Measurements from ENCODE around the gene AAMP. TPM values are rescaled to one million over a fixed set of nuclear protein-coding genes. Genes with fewer than 3 reads are reported as not detected.

The AAMP gene
- total RNA-seq, 1 donor from 2014 or later, result 48.4 TPM

- intact Hi-C loops (cut with DNase I), result no loop called here
- ATAC-seq (ENCODE audit: poor library complexity) (no peak), DNase-seq (no peak)
Measured at GRCh38 chr2:218263817-218264641, 5.9 kb downstream of the AAMP start.

GRCh38 chr2:218262631-218263586 lies 7.0 kb downstream of the AAMP start:
- ATAC-seq (ENCODE audit: poor library complexity), result no peak
- intact Hi-C loops (cut with DNase I), result no loop called here
- DNase-seq, result peak; percentile 58

DNA sequence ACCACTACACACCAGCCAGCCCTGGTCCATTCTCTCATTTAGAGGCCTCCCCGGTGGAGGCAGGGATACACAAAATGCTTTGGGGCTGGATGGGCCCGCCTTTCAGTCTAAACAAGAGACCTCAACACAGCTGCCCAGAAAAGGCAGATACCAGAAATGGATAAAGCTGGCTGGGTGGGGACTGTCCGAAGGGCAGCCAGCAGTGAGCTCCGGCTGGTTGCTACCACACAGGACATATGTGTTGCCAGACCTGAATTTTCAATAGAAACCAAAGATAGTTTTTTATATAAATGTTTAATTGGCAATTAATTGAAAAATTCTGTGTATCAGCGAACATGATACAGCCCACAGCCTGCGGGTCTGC lies 7.7 kb downstream of the AAMP start:
- no peak for ATAC-seq (ENCODE audit: poor library complexity)
- DNase-seq, result no peak
- intact Hi-C loops (cut with DNase I), result no loop called here

GRCh38 chr2:218261423-218262236 lies 8.3 kb downstream of the AAMP start:
- ATAC-seq (ENCODE audit: poor library complexity) (no peak), DNase-seq (no peak)
- intact Hi-C loops (cut with DNase I), result no loop called here

GRCh38 chr2:218260742-218261422 lies 9.1 kb downstream of the AAMP start, which contains the start of gene GPBAR1:
Gene GPBAR1 (plus strand): TSS chr2:218261015. CDS start chr2:218262725, 1,710 bp downstream.
- DNase-seq (peak; percentile 74), ATAC-seq (ENCODE audit: poor library complexity) (peak; percentile 34)
- intact Hi-C loops (cut with DNase I), result no loop called here

DNA sequence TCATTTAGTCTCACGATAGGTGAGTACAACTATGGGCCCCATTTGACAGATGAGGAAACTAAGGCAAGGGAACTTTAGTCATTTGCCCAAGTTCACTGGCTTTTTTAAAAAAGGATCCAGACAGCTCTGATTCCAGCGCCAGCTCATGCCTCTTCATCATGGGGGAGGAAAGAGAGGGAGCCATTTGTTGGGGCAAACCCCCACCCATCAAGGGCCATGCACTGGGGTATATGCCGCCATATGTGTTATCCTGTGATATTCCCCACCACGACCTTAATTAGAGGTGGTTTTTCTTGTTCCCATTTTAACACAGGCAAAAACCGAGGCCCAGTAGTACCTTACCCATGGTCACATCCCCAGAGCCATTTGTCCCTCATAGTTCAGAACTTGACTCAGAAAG lies 9.8 kb downstream of the AAMP start:
- no peak for DNase-seq
- no peak for ATAC-seq (ENCODE audit: poor library complexity)
- intact Hi-C loops (cut with DNase I), result no loop called here

GRCh38 chr2:218259099-218259961 lies 10.6 kb downstream of the AAMP start:
- DNase-seq (peak; percentile 84), ATAC-seq (ENCODE audit: poor library complexity) (peak; percentile 70)
- intact Hi-C loops (cut with DNase I), result loop anchor here (5.0 kb wide), 1 partner anchor 37 kb away; no protein-coding TSS in a partner anchor

GRCh38 chr2:218257390-218257981 lies 12.5 kb downstream of the AAMP start:
- intact Hi-C loops (cut with DNase I), result loop anchor here (5.0 kb wide), 1 partner anchor 35 kb away; no protein-coding TSS in a partner anchor
- ATAC-seq (ENCODE audit: poor library complexity) (peak; percentile 3), DNase-seq (no peak)

GRCh38 chr2:218256612-218257350 lies 13.2 kb downstream of the AAMP start:
- DNase-seq (no peak), ATAC-seq (ENCODE audit: poor library complexity) (no peak)
- intact Hi-C loops (cut with DNase I), result loop anchor here (5.0 kb wide), 1 partner anchor 34 kb away; no protein-coding TSS in a partner anchor

DNA sequence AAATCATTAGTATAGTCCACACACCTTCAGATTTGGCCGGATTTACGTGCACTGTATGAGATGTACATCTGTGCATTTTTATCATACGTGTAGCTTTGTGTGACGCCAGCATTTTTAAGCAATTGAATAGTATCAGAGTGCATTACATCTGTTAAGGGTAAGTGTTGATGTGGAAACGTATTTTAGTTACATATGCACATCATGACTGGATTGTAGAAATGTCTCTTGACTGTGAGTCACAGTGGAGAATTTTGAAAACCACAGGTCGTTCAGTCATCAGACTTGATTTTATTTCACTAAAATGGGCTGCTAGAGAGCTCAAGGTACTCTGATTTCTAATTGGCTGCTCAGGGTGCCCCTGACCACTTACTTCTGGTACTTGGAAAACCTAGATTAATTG lies 14.5 kb downstream of the AAMP start:
- intact Hi-C loops (cut with DNase I), result loop anchor here (5.0 kb wide), 1 partner anchor 33 kb away; no protein-coding TSS in a partner anchor
- ATAC-seq (ENCODE audit: poor library complexity) (no peak), DNase-seq (no peak)

DNA sequence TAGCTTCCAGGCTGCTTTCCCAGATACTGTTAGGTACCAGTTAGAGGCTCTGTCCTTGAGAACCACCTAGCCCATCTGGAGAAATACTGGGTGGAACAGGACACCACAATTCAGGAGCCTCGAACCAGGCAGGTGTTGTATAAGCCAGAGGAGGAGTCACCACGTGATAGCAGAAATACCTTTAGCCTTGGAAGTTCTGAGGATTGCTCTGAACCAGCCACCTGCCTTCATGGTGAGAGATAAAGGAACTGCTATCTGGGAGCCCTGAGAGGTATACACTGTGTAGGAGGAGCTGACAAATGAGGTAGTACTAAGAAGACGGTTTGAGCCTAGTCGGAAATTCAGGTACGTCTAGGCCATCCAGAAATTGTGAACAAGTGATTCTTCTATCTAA lies 16.7 kb downstream of the AAMP start:
- DNase-seq (no peak), ATAC-seq (ENCODE audit: poor library complexity) (no peak)
- intact Hi-C loops (cut with DNase I), result no loop called here

DNA sequence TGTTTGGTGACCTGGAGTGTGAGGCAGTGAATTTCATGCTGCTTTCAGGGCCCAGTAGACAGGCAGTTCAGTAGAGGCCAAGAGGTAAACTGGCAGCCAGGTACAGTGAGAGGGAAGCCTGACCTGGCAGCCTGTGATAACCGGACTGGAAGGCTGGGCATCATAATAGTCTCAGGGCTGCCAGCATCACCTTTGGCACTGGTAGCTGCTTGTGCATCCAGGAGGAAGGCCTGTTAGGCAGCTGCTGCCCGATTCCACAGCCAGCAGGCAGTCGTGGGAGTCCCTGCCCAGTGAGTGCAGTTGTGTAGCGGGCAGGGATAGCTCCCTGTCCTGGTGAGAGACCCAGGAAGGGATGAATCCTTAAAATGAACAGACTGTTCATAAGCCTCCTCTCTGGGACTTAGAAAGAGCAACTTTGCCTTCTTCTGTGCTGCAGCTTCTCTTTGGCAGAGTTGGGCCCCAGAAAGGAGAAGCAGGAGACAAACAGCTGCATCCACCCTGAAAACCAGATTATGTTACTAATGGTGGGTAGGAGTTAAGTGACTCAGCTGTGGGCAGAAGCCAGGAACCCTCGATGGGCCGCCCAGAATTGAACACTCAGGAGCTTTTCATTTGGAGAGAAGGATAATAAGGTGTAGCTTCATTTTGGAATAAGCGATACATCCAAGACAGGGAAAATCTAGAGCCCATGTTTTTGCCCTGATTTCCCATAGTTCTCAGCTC lies 17.3 kb downstream of the AAMP start:
- DNase-seq (no peak), ATAC-seq (ENCODE audit: poor library complexity) (peak; percentile 34)
- intact Hi-C loops (cut with DNase I), result no loop called here

DNA sequence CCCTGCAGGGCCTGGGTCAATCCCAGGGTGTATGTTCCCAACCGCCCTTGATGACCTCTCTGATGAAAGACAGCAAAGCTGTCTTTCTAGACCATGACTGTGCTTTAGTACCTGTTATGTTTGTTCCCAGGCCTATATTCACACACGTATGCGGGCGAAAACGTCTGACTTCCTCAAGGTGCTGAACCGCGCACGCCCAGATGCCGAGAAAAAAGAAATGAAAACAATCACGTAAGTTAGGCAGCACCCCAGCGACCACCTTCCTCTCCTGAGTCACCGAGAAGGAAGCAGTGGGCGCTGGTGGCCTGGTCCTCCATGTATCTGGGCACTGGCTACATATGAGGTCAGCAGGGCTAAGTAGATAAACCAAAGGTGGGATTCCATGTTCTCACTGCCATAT lies 20.2 kb downstream of the AAMP start:
- DNase-seq (peak; percentile 22), ATAC-seq (ENCODE audit: poor library complexity) (no peak)
- intact Hi-C loops (cut with DNase I), result no loop called here

- ATAC-seq (ENCODE audit: poor library complexity) (peak; percentile 76), DNase-seq (peak; percentile 29)
- intact Hi-C loops (cut with DNase I), result no loop called here
Measured at GRCh38 chr2:218245214-218245613, 24.7 kb downstream of the AAMP start.

DNA sequence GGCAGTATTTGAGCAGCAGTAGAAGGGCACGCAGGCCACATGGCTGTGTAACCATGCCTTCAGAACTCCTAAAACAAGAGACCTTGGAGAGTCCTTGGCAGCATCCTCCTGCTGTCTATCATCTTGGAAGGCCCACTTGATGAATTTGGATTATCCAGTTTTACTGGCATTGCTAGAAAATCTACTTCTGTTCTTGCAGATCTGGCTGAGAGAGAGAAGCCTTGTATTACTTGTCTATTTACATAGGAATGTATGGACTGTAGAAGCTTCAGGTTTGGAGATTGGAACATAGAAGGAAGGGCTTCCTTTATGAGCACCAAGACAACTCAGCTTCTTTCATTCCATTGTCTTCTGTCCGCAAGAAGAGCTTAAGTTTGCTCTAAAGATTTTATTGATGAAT lies 25.3 kb downstream of the AAMP start:
- ATAC-seq (ENCODE audit: poor library complexity) (peak; percentile 43), DNase-seq (no peak)
- intact Hi-C loops (cut with DNase I), result no loop called here
